GM12878 (cell line): ENCODE measurements around the gene CLK2. TPM values are rescaled to one million over a fixed set of nuclear protein-coding genes. Genes with fewer than 3 reads are reported as not detected.

Source experiments
- ASH2L ChIP-seq: fragments of 300-600, 200-600 bp; sonication (generic); IDR thresholded peaks from 2 replicates; pipeline ENCODE4 v1.6.1; 2017; ENCODE audit warnings: low read depth, mild to moderate bottlenecking, borderline replicate concordance
- ATF3 ChIP-seq: IDR thresholded peaks from 2 replicates; pipeline ENCODE4 v1.6.1; 2011; ENCODE audit warnings: low read depth, mild to moderate bottlenecking, low read length, moderate library complexity, borderline replicate concordance; ENCODE audit errors: extremely low read depth
- BACH1 ChIP-seq: fragments of 450-650 bp; IDR thresholded peaks from 2 replicates; pipeline ENCODE4 v1.6.1; 2017; ENCODE audit warnings: mild to moderate bottlenecking, borderline replicate concordance
- BHLHE40 ChIP-seq, 2 experiments: fragments of 450-650 bp in 1 of 2; IDR thresholded peaks; 2 replicates each; pipeline ENCODE4 v1.6.1; 2011 to 2017; ENCODE audit warnings: low read depth in 2 of 2, borderline replicate concordance in 1 of 2, improper control_type of control experiment in 1 of 2, low read length in 1 of 2, mild to moderate bottlenecking in 1 of 2
- CEBPB ChIP-seq, 2 experiments: fragments of 150-350 bp in 1 of 2; IDR thresholded peaks; 2 replicates each; pipeline ENCODE4 v1.6.1; 2012 to 2014; ENCODE audit warnings: low read depth in 2 of 2, low read length in 2 of 2, borderline replicate concordance in 1 of 2, inconsistent platforms in 1 of 2
- EED ChIP-seq: sonication (generic); IDR thresholded peaks from 2 replicates; pipeline ENCODE4 v1.6.1; 2016; ENCODE audit warnings: antibody characterized with exemption, low read depth
- GATAD2B ChIP-seq: fragments of 450-650 bp; conservative IDR thresholded peaks from 2 replicates; pipeline ENCODE4 v1.6.1; 2017; ENCODE audit warnings: low read depth, mild to moderate bottlenecking, moderate library complexity
- IKZF1 ChIP-seq: fragments of 450-650 bp; conservative IDR thresholded peaks from 2 replicates; pipeline ENCODE4 v1.6.1; 2017; ENCODE audit warnings: antibody characterized with exemption, mild to moderate bottlenecking
- IKZF2 ChIP-seq, 2 experiments: fragments of 450-650 bp; IDR thresholded peaks; 2 replicates each; pipeline ENCODE4 v1.6.1; 2017; ENCODE audit warnings: mild to moderate bottlenecking in 2 of 2, moderate library complexity in 2 of 2
- KAT2A ChIP-seq: conservative IDR thresholded peaks from 2 replicates; pipeline ENCODE4 v1.6.1; 2011; ENCODE audit warnings: low read depth, low read length; ENCODE audit not compliant: control insufficient read depth
- PAX8 ChIP-seq: fragments of 450-650 bp; IDR thresholded peaks from 2 replicates; pipeline ENCODE4 v1.6.1; 2017; ENCODE audit warnings: mild to moderate bottlenecking, moderate library complexity
- PBX3 ChIP-seq: IDR thresholded peaks from 2 replicates; pipeline ENCODE4 v1.6.1; 2011; ENCODE audit warnings: mild to moderate bottlenecking, low read depth, low read length, moderate library complexity; ENCODE audit not compliant: insufficient replicate concordance
- PML ChIP-seq: IDR thresholded peaks from 2 replicates; pipeline ENCODE4 v1.6.1; 2012; ENCODE audit warnings: low read length, inconsistent platforms
- RELA ChIP-seq: fragments of 450-650 bp; IDR thresholded peaks from 2 replicates; pipeline ENCODE4 v1.8.0; 2014; ENCODE audit warnings: borderline replicate concordance; ENCODE audit not compliant: partially characterized antibody
- SREBF2 ChIP-seq: IDR thresholded peaks from 2 replicates; pipeline ENCODE4 v1.6.1; 2012; ENCODE audit warnings: mild to moderate bottlenecking, low read length
- TCF12 ChIP-seq: IDR thresholded peaks from 2 replicates; pipeline ENCODE4 v1.6.1; 2011; ENCODE audit warnings: low read depth, mild to moderate bottlenecking, low read length
- ZNF384 ChIP-seq: IDR thresholded peaks from 2 replicates; pipeline ENCODE4 v1.6.1; 2012; ENCODE audit warnings: low read depth, mild to moderate bottlenecking, low read length, improper control_type of control experiment, borderline replicate concordance
- polyA plus RNA-seq, 11 experiments: library from polyadenylated mRNA; depleted of rRNA in 4 of 11; unstranded in 6 of 11; stranded (reverse) in 5 of 11; fragments of >200 nt; fragmentation: Nextera tagmentation in 4 of 11; fragmentation: Illumina TruSeq in 1 of 11; extraction: Ambion mirVana in 4 of 11; extraction: Trizol in 1 of 11; gene quantifications; 1 replicate in 1 of 11; 2 replicates in 10 of 11; pipeline versions ENCODE4 v1.2.1 to v1.2.3, GENCODE V29; 2011 to 2016; ENCODE audit warnings: inconsistent platforms in 2 of 11, missing spikeins in 2 of 11, low read depth in 1 of 11
- total RNA-seq, 4 experiments: library from RNA; depleted of rRNA in 3 of 4; stranded (reverse); fragments of >200 nt in 3 of 4; fragmentation: Illumina TruSeq in 1 of 4; extraction: Trizol in 1 of 4; gene quantifications; 2 replicates each; pipeline versions ENCODE4 v1.2.1 to v1.2.3, GENCODE V29; 2013 to 2021
- TF ChIP-seq, protein P1 (sequence below): IDR thresholded peaks from 2 replicates; pipeline ENCODE4 v1.6.1; 2012; ENCODE audit warnings: low read depth, low read length, improper control_type of control experiment
- TF ChIP-seq, protein P2 (sequence below), 3 experiments: IDR thresholded peaks in 2 of 3; conservative IDR thresholded peaks in 1 of 3; 2 replicates each; pipeline ENCODE4 v1.5.1; 2011; ENCODE audit warnings: low read depth in 3 of 3, low read length in 3 of 3, mild to moderate bottlenecking in 3 of 3, control low read depth in 2 of 3, moderate library complexity in 2 of 3, inconsistent platforms in 1 of 3, mixed read lengths in 1 of 3; ENCODE audit not compliant: control insufficient read depth in 2 of 3, insufficient read depth in 1 of 3; ENCODE audit errors: extremely low read depth in 1 of 3
- TF ChIP-seq, protein P3 (sequence below): IDR thresholded peaks from 2 replicates; pipeline ENCODE4 v1.6.1; 2012; ENCODE audit warnings: low read length, inconsistent platforms

Gene CLK2
- total and polyA plus RNA-seq, 10 of the 15 experiments (the other 5 are each of a cell fraction or from before 2014, with no cell fraction given): 11.1 to 83.7 (median 36.7) TPM

DNA sequence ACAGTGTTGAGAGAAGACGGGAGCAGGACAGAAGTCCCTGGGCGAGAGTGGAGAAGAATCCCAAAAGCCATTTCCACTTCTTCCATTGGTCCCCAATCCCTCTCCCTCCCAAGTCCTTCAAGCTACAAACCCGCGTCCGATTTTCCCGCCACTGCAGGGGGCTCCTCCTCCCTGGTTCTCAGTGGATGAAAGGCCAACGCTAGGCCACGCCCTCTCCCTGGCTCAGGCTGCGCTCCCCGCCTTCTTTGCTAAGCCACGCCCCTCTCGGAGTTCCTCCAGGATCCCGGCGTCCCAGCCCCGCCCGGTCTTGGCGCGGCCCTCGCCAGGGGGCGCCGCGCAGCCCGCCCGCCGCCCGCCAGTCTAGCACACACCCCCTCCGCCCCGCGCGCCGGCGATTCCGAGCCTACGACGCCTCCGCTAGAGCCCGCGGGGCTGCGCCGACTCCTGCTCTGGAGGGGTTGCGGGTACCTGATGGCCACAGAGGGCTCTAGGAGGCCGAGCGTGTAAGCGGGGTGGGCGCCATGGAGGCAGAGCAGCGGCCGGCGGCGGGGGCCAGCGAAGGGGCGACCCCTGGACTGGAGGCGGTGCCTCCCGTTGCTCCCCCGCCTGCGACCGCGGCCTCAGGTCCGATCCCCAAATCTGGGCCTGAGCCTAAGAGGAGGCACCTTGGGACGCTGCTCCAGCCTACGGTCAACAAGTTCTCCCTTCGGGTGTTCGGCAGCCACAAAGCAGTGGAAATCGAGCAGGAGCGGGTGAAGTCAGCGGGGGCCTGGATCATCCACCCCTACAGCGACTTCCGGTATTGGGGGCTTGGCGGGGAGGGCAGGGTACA, 4.0 kb upstream of the CLK2 start, which contains the start of gene HCN3 (continued):
- TF ChIP-seq, protein P1, sequence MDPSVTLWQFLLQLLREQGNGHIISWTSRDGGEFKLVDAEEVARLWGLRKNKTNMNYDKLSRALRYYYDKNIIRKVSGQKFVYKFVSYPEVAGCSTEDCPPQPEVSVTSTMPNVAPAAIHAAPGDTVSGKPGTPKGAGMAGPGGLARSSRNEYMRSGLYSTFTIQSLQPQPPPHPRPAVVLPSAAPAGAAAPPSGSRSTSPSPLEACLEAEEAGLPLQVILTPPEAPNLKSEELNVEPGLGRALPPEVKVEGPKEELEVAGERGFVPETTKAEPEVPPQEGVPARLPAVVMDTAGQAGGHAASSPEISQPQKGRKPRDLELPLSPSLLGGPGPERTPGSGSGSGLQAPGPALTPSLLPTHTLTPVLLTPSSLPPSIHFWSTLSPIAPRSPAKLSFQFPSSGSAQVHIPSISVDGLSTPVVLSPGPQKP: no peak
- TF ChIP-seq BACH1 (peak; percentile 59; the same call in 1 of the 2 replicates), IKZF2 (IDR thresholded peaks at IDR 0.05) (no peak), TCF12 (no peak), IKZF1 (peak; percentile 84), ASH2L (no peak), RELA (peak; percentile 28), SREBF2 (no peak), ZNF384 (no peak), PAX8 (no peak), EED (no peak; the same call in 1 of the 2 replicates), ATF3 (no peak), GATAD2B (peak; percentile 81), PBX3 (no peak), CEBPB (IDR thresholded peaks at IDR 0.05; ENCODE audit: borderline replicate concordance in 1 of 2, low read depth in 2 of 2, low read length in 2 of 2) (no peak), BHLHE40 (IDR thresholded peaks at IDR 0.05; ENCODE audit: borderline replicate concordance in 1 of 2, low read depth in 2 of 2, low read length in 1 of 2) (peak in 1 of 2 experiments; percentile 45; a peak in 2 of 4 replicates), PML (no peak), KAT2A (no peak)
- TF ChIP-seq, protein P2, sequence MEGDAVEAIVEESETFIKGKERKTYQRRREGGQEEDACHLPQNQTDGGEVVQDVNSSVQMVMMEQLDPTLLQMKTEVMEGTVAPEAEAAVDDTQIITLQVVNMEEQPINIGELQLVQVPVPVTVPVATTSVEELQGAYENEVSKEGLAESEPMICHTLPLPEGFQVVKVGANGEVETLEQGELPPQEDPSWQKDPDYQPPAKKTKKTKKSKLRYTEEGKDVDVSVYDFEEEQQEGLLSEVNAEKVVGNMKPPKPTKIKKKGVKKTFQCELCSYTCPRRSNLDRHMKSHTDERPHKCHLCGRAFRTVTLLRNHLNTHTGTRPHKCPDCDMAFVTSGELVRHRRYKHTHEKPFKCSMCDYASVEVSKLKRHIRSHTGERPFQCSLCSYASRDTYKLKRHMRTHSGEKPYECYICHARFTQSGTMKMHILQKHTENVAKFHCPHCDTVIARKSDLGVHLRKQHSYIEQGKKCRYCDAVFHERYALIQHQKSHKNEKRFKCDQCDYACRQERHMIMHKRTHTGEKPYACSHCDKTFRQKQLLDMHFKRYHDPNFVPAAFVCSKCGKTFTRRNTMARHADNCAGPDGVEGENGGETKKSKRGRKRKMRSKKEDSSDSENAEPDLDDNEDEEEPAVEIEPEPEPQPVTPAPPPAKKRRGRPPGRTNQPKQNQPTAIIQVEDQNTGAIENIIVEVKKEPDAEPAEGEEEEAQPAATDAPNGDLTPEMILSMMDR (IDR thresholded peaks at IDR 0.05 in 2 of 3, conservative IDR thresholded peaks at IDR 0.05 in 1 of 3; ENCODE audit: control insufficient read depth in 2 of 3, extremely low read depth in 1 of 3, insufficient read depth in 1 of 3, low read depth in 3 of 3, low read length in 3 of 3): peak; percentile 46 to 72 (median 54); a peak in 5 of 6 replicates
- TF ChIP-seq, protein P3, sequence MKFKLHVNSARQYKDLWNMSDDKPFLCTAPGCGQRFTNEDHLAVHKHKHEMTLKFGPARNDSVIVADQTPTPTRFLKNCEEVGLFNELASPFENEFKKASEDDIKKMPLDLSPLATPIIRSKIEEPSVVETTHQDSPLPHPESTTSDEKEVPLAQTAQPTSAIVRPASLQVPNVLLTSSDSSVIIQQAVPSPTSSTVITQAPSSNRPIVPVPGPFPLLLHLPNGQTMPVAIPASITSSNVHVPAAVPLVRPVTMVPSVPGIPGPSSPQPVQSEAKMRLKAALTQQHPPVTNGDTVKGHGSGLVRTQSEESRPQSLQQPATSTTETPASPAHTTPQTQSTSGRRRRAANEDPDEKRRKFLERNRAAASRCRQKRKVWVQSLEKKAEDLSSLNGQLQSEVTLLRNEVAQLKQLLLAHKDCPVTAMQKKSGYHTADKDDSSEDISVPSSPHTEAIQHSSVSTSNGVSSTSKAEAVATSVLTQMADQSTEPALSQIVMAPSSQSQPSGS: no peak
